HG03432 (cell line): ENCODE data around the gene POLR3E.
A peak's percentile ranks its signal among the peaks of the same experiment; 100 is the strongest.
"Not testable (repeated sequence)": the region's sequence is repeated elsewhere in the genome, so short reads cannot be mapped to it uniquely, and the experiment has no call there.

Experiments
- ATAC-seq: cut with Tn5 transposase; IDR thresholded peaks from one replicate; pipeline ENCODE4 v1.9.1; 2021; ENCODE audit warnings: mild to moderate bottlenecking, moderate library complexity; ENCODE audit not compliant: unreplicated experiment

The POLR3E gene

GRCh38 chr16:22359679-22360078 is 62.5 kb downstream of the POLR3E start:
- no peak for ATAC-seq

GRCh38 chr16:22360963-22361659 is 63.9 kb downstream of the POLR3E start:
- no peak for ATAC-seq

- ATAC-seq = no peak
Observed at GRCh38 chr16:22364241-22364640, 67.0 kb downstream of the POLR3E start.

- no peak for ATAC-seq
Observed at GRCh38 chr16:22366371-22366770, 69.2 kb downstream of the POLR3E start.

- no peak for ATAC-seq
Observed at GRCh38 chr16:22366889-22367288, 69.7 kb downstream of the POLR3E start.

- ATAC-seq = not testable (repeated sequence)
Observed at GRCh38 chr16:22368200-22368826, 71.1 kb downstream of the POLR3E start.

- ATAC-seq = no peak
Observed at GRCh38 chr16:22369221-22369811, 72.1 kb downstream of the POLR3E start.

- no peak for ATAC-seq
Observed at GRCh38 chr16:22370038-22370820, 73.0 kb downstream of the POLR3E start.

- no peak for ATAC-seq
Observed at GRCh38 chr16:22372882-22373661, 75.9 kb downstream of the POLR3E start.

- ATAC-seq = peak; percentile 31
Observed at GRCh38 chr16:22373662-22374310, 76.6 kb downstream of the POLR3E start.

- peak; percentile 91 for ATAC-seq
Observed at GRCh38 chr16:22374311-22375116, 77.3 kb downstream of the POLR3E start, which contains the start of gene CDR2. Gene CDR2 (minus strand): TSS chr16:22374619. CDS start chr16:22374309, 310 bp downstream.

- no peak for ATAC-seq
Observed at GRCh38 chr16:22375117-22375962, 78.1 kb downstream of the POLR3E start.

GRCh38 chr16:22375963-22376640 is 78.9 kb downstream of the POLR3E start:
- no peak for ATAC-seq

- ATAC-seq = no peak
Observed at GRCh38 chr16:22379656-22380055, 82.4 kb downstream of the POLR3E start.

- no peak for ATAC-seq
Observed at GRCh38 chr16:22380529-22380928, 83.3 kb downstream of the POLR3E start.

GRCh38 chr16:22381392-22381791 is 84.2 kb downstream of the POLR3E start:
- ATAC-seq = no peak

GRCh38 chr16:22383827-22384226 is 86.6 kb downstream of the POLR3E start:
- ATAC-seq = no peak
